Activated B cell treated with CpG ODN at 0.5 μM for 24 hours (primary cell): ENCODE results near the gene JMJD1C. TPM values are rescaled to one million over a fixed set of nuclear protein-coding genes. Genes with fewer than 3 reads are reported as not detected.

ENCODE experiments used
- ATAC-seq: fragments of 200-7000 bp; cut with Tn5 transposase; one replicate; pipeline ENCODE4 v1.10.0; 2021; ENCODE audit warnings: low read depth, mild to moderate bottlenecking, moderate library complexity
- CTCF ChIA-PET: fragments of 350-600 bp; sonication (Branson Sonifier 250); formaldehyde crosslinking; loops from one replicate; lab custom pipeline; 2021; ENCODE audit warnings: antibody characterized with exemption; lab: Charles Lee
- POLR2A ChIA-PET: fragments of 350-600 bp; sonication (Branson Sonifier 250); formaldehyde crosslinking; loops from one replicate; lab custom pipeline; 2021; ENCODE audit warnings: antibody characterized with exemption; lab: Charles Lee
- DNase-seq: peaks from one replicate; pipeline ENCODE4 v3.0.0; 2022
- H3K27ac Mint-ChIP-seq: one replicate; pipeline ENCODE4 v1.8.0; 2020; ENCODE audit warnings: mixed read lengths
- H3K27me3 Mint-ChIP-seq: one replicate; pipeline ENCODE4 v1.8.0; 2021; ENCODE audit warnings: mixed read lengths
- H3K36me3 Mint-ChIP-seq: one replicate; pipeline ENCODE4 v1.8.0; 2021; ENCODE audit warnings: low read depth, mixed read lengths
- H3K4me1 Mint-ChIP-seq: one replicate; pipeline ENCODE4 v1.8.0; 2021; ENCODE audit warnings: mixed read lengths
- H3K4me3 Mint-ChIP-seq: one replicate; pipeline ENCODE4 v1.8.0; 2020; ENCODE audit warnings: mild to moderate bottlenecking, mixed read lengths
- H3K9me3 Mint-ChIP-seq: one replicate; pipeline ENCODE4 v1.8.0; 2020; ENCODE audit warnings: mixed read lengths
- CTCF ChIP-seq: fragments of 200-600 bp; IDR thresholded peaks from one replicate; pipeline ENCODE4 v1.8.0; 2022; ENCODE audit warnings: antibody characterized with exemption, mild to moderate bottlenecking
- intact Hi-C: fragments of 100-400 bp; cut with micrococcal nuclease; formaldehyde crosslinking; loops from one replicate; pipeline ENCODE4 v1.15.1; 2024
- total RNA-seq: library from RNA; stranded (reverse); gene quantifications from 2 replicates; pipeline ENCODE4 v1.2.3, GENCODE V29; 2022

The JMJD1C gene
- total RNA-seq, 1 donor from 2014 or later: 176 TPM

DNA sequence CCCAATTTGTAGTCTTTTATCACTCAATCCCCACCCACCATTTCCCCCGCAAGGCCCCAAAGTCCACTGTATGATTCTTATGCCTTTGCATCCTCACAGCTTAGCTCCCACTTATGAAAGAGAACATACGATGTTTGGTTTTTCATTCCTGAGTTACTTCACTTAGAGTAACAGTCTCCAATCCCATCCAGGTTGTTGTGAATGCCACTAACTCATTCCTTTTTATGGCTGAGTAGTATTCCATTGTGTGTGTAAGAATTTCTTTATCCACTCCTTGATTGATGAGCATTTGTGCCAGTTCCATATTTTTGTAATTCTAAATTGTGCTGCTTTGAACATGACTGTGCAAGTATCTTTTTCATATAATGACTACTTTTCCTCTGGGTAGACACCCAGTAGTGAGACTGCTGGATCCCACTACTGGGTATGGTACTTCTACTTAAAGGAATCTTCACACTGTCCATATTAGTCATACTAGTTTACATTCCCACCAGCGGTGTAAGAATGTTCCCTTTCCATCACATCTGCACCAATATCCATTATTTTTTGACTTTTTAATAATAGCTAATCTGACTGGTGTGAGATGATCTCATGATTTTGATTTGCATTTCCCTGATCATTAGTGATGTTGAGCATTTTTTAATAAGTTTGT, 152.6 kb downstream of the JMJD1C start:
- H3K9me3 Mint-ChIP-seq: peaks cover 4% of the 10 kb centered on the region
- no peak overlapping the region for H3K27ac Mint-ChIP-seq
- TF ChIP-seq CTCF: no peak
- peaks cover 7% of the 10 kb centered on the region for H3K36me3 Mint-ChIP-seq
- POLR2A ChIA-PET: no interaction called here
- intact Hi-C loops: no loop called here
- no peaks in the 10 kb centered on the region for H3K27me3 Mint-ChIP-seq
- H3K4me3 Mint-ChIP-seq: no peak overlapping the region
- CTCF ChIA-PET: no interaction called here
- DNase-seq (no peak), ATAC-seq (no peak)
- no peaks in the 10 kb centered on the region for H3K4me1 Mint-ChIP-seq

- H3K4me1 Mint-ChIP-seq: no peaks in the 10 kb centered on the region
- H3K27me3 Mint-ChIP-seq: no peaks in the 10 kb centered on the region
- no peak overlapping the region for H3K4me3 Mint-ChIP-seq
- ChIA-PET CTCF (no interaction called here), POLR2A (interaction anchor here (0.7 kb wide), 1 partner anchor 49 kb away, joined by 5 read pairs; no protein-coding TSS in a partner anchor)
- H3K27ac Mint-ChIP-seq: no peak overlapping the region
- peaks cover 6% of the 10 kb centered on the region for H3K36me3 Mint-ChIP-seq
- intact Hi-C loops: no loop called here
- peaks cover 4% of the 10 kb centered on the region for H3K9me3 Mint-ChIP-seq
- DNase-seq: no peak
- TF ChIP-seq CTCF: no peak
- ATAC-seq: no peak
Observed at GRCh38 chr10:63308628-63309027, 157.1 kb downstream of the JMJD1C start.

DNA sequence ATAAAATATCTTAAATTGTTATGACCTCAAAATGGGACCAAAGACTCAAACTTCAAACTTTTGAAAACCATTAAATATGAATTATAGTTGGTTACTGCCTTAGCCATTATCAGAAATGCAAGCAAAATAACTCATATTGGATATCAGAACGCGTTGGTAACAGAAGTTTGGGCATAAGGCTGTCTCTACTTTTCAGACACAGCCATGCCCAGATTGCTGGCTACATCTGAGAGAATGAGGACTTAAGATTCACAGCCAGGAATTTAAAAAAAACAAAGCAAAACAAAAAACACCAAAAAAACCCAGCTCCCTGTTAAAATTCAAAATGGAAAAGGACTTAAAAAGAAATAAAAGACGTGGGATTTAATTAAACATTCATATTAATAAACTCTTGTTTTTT, 161.6 kb downstream of the JMJD1C start:
- no peaks in the 10 kb centered on the region for H3K9me3 Mint-ChIP-seq
- ChIA-PET POLR2A (no interaction called here), CTCF (no interaction called here)
- peaks cover 8% of the 10 kb centered on the region for H3K4me1 Mint-ChIP-seq
- H3K27ac Mint-ChIP-seq: no peak overlapping the region
- no peak overlapping the region for H3K4me3 Mint-ChIP-seq
- H3K36me3 Mint-ChIP-seq: peaks cover 3% of the 10 kb centered on the region
- intact Hi-C loops: no loop called here
- H3K27me3 Mint-ChIP-seq: no peaks in the 10 kb centered on the region
- DNase-seq (no peak), ATAC-seq (no peak)
- TF ChIP-seq CTCF: no peak

- no peak overlapping the region for H3K4me3 Mint-ChIP-seq
- no peaks in the 10 kb centered on the region for H3K36me3 Mint-ChIP-seq
- ChIA-PET CTCF (no interaction called here), POLR2A (no interaction called here)
- peaks cover 8% of the 10 kb centered on the region for H3K4me1 Mint-ChIP-seq
- H3K9me3 Mint-ChIP-seq: no peaks in the 10 kb centered on the region
- no peaks in the 10 kb centered on the region for H3K27me3 Mint-ChIP-seq
- no peak for DNase-seq
- no peak for TF ChIP-seq CTCF
- ATAC-seq: no peak
- intact Hi-C loops: no loop called here
- no peak overlapping the region for H3K27ac Mint-ChIP-seq
Observed at GRCh38 chr10:63300801-63301200, 165.0 kb downstream of the JMJD1C start.

- intact Hi-C loops: no loop called here
- TF ChIP-seq CTCF: no peak
- POLR2A ChIA-PET: no interaction called here
- ATAC-seq: no peak
- peaks cover 8% of the 10 kb centered on the region for H3K4me1 Mint-ChIP-seq
- CTCF ChIA-PET: no interaction called here
- H3K27me3 Mint-ChIP-seq: no peaks in the 10 kb centered on the region
- no peaks in the 10 kb centered on the region for H3K36me3 Mint-ChIP-seq
- DNase-seq: no peak
- no peaks in the 10 kb centered on the region for H3K9me3 Mint-ChIP-seq
- H3K4me3 Mint-ChIP-seq: no peak overlapping the region
- no peak overlapping the region for H3K27ac Mint-ChIP-seq
Observed at GRCh38 chr10:63297941-63298340, 167.8 kb downstream of the JMJD1C start.
